Measurements from ENCODE around the gene GNG11. TPM values are rescaled to one million over a fixed set of nuclear protein-coding genes. Genes with fewer than 3 reads are reported as not detected.

Gene GNG11
- total RNA-seq, 1 donor from 2014 or later, result 133 TPM

GRCh38 chr7:93938293-93938692 is 16.8 kb downstream of the GNG11 start:
- H3K9me3 Mint-ChIP-seq (ENCODE audit: unreplicated experiment), result no peaks in the 10 kb centered on the region
- peaks cover 8% of the 10 kb centered on the region for H3K27me3 Mint-ChIP-seq (ENCODE audit: unreplicated experiment)
- no peak for DNase-seq (ENCODE audit: low spot score)
- peaks cover 17% of the 10 kb centered on the region for H3K4me1 Mint-ChIP-seq (ENCODE audit: unreplicated experiment)
- H3K27ac Mint-ChIP-seq (ENCODE audit: unreplicated experiment), result no peak overlapping the region
- H3K36me3 Mint-ChIP-seq (ENCODE audit: low read depth, unreplicated experiment), result peaks cover 6% of the 10 kb centered on the region
- TF ChIP-seq, protein P1, sequence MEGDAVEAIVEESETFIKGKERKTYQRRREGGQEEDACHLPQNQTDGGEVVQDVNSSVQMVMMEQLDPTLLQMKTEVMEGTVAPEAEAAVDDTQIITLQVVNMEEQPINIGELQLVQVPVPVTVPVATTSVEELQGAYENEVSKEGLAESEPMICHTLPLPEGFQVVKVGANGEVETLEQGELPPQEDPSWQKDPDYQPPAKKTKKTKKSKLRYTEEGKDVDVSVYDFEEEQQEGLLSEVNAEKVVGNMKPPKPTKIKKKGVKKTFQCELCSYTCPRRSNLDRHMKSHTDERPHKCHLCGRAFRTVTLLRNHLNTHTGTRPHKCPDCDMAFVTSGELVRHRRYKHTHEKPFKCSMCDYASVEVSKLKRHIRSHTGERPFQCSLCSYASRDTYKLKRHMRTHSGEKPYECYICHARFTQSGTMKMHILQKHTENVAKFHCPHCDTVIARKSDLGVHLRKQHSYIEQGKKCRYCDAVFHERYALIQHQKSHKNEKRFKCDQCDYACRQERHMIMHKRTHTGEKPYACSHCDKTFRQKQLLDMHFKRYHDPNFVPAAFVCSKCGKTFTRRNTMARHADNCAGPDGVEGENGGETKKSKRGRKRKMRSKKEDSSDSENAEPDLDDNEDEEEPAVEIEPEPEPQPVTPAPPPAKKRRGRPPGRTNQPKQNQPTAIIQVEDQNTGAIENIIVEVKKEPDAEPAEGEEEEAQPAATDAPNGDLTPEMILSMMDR (IDR thresholded peaks at IDR 0.05; ENCODE audit: unreplicated experiment), result no peak
- H3K4me3 Mint-ChIP-seq (ENCODE audit: unreplicated experiment), result no peak overlapping the region

DNA sequence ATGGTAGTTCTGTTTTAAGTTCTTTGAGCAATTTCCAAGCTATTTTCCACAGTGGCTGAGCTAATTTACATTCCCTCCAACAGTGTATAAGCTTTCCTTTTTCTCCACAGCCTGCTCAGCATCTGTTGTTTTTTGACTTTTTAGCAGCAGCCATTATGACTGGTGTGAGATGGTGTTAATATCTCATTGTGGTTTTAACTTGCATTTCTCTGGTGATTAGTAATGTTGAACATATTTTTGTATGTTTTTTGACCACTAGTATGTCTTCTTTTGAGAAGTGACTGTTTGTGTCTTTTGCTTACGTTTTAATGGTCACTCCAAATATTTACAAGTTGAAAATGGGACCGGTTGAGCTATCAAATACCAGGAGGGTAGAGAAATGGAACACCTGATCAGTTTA is 20.4 kb downstream of the GNG11 start:
- no peak overlapping the region for H3K4me3 Mint-ChIP-seq (ENCODE audit: unreplicated experiment)
- H3K27ac Mint-ChIP-seq (ENCODE audit: unreplicated experiment), result no peak overlapping the region
- H3K4me1 Mint-ChIP-seq (ENCODE audit: unreplicated experiment), result peaks cover 30% of the 10 kb centered on the region
- peaks cover 8% of the 10 kb centered on the region for H3K27me3 Mint-ChIP-seq (ENCODE audit: unreplicated experiment)
- peaks cover 6% of the 10 kb centered on the region for H3K36me3 Mint-ChIP-seq (ENCODE audit: low read depth, unreplicated experiment)
- H3K9me3 Mint-ChIP-seq (ENCODE audit: unreplicated experiment), result no peaks in the 10 kb centered on the region
- TF ChIP-seq, protein P1 (IDR thresholded peaks at IDR 0.05; ENCODE audit: unreplicated experiment), result no peak
- DNase-seq (ENCODE audit: low spot score), result no peak

DNA sequence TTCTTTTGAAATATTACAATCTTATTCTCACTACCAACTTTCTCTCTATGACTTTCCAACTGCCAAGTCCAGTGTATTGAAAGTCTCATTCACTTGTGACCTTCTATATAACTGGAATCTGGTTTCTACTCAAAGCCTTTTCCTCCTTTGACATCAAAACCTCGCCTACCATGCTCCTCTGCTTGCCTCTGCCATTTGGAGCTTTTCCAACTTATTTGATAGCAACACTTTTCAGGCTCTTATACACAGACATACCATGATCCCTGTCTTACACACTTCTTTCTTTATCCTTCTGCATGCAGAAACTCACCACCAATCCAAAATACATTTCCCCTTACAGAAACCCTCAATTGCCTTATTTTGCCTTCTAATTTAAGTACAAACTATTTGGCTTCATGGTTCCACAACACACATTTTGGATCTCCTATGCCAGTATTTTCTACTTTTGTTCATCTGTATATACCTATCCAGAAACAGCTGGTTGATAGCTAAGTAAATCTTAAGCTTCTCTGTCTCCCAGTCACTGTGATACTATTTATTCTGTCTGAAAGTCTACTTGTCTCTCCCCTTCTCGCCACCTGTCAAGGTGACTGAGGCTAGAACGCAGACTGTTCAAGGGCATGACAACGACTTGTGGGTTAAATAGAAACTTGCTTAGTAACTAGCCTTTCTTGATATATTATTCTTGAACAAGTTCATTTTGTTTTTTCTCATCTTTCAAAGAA is 22.4 kb downstream of the GNG11 start:
- Mint-ChIP-seq H3K36me3 (ENCODE audit: low read depth, unreplicated experiment) (peaks cover 6% of the 10 kb centered on the region), H3K27ac (ENCODE audit: unreplicated experiment) (peak overlapping the region; percentile 86), H3K4me1 (ENCODE audit: unreplicated experiment) (peaks cover 25% of the 10 kb centered on the region), H3K9me3 (ENCODE audit: unreplicated experiment) (no peaks in the 10 kb centered on the region), H3K4me3 (ENCODE audit: unreplicated experiment) (no peak overlapping the region), H3K27me3 (ENCODE audit: unreplicated experiment) (peaks cover 8% of the 10 kb centered on the region)
- TF ChIP-seq, protein P1 (IDR thresholded peaks at IDR 0.05; ENCODE audit: unreplicated experiment), result no peak
- DNase-seq (ENCODE audit: low spot score), result no peak

DNA sequence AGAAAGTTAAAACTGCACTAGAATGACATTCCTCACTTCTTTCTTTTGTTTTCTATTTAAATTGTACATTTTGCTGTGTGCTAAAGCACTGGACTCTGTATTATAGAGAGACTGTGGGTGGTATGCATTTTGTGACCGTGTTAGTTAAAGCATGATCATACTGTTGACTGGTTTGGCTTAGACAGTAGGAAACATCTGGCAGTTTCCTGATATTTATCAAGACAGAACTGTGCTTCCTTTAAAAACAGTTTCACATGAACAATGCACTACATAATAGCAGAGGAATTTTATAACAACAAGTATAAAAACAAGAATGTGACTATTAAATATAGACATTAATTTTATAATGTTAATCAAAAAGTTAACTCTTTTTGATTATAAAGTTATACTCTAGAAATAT is 23.1 kb downstream of the GNG11 start:
- TF ChIP-seq, protein P1 (IDR thresholded peaks at IDR 0.05; ENCODE audit: unreplicated experiment), result no peak
- H3K4me1 Mint-ChIP-seq (ENCODE audit: unreplicated experiment), result peaks cover 29% of the 10 kb centered on the region
- DNase-seq (ENCODE audit: low spot score), result no peak

DNA sequence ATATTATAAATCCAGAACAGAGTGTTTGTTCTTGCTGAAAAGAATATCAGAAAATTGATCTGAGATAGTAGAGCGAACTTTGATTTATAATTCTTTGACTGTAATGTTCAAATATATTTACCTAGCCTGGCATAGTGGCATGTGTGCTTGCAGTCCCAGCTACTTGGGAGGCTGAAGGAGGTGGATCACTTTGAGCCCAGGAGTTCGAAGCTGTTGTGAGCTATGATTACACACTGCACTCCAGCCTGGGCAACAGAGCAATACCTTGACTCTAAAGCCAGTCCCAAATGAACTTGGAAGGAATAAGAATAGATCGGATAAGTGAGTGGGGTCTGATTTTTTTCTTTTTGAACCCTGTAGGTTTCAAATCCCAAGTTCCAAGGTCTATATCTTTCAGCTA is 23.5 kb downstream of the GNG11 start:
- Mint-ChIP-seq H3K4me3 (ENCODE audit: unreplicated experiment) (no peak overlapping the region), H3K27me3 (ENCODE audit: unreplicated experiment) (peaks cover 5% of the 10 kb centered on the region), H3K4me1 (ENCODE audit: unreplicated experiment) (peaks cover 29% of the 10 kb centered on the region), H3K9me3 (ENCODE audit: unreplicated experiment) (no peaks in the 10 kb centered on the region), H3K36me3 (ENCODE audit: low read depth, unreplicated experiment) (peaks cover 3% of the 10 kb centered on the region), H3K27ac (ENCODE audit: unreplicated experiment) (no peak overlapping the region)
- no peak for DNase-seq (ENCODE audit: low spot score)
- TF ChIP-seq, protein P1 (IDR thresholded peaks at IDR 0.05; ENCODE audit: unreplicated experiment), result no peak

More for the DNA sequence above, 23.1 kb downstream of the GNG11 start:
- Mint-ChIP-seq H3K27me3 (ENCODE audit: unreplicated experiment) (peaks cover 8% of the 10 kb centered on the region), H3K36me3 (ENCODE audit: low read depth, unreplicated experiment) (peaks cover 6% of the 10 kb centered on the region), H3K9me3 (ENCODE audit: unreplicated experiment) (no peaks in the 10 kb centered on the region), H3K4me3 (ENCODE audit: unreplicated experiment) (no peak overlapping the region), H3K27ac (ENCODE audit: unreplicated experiment) (peak overlapping the region; percentile 86)
